ENCODE measurements around the gene POLR1G.

POLR1G gene, protein sequence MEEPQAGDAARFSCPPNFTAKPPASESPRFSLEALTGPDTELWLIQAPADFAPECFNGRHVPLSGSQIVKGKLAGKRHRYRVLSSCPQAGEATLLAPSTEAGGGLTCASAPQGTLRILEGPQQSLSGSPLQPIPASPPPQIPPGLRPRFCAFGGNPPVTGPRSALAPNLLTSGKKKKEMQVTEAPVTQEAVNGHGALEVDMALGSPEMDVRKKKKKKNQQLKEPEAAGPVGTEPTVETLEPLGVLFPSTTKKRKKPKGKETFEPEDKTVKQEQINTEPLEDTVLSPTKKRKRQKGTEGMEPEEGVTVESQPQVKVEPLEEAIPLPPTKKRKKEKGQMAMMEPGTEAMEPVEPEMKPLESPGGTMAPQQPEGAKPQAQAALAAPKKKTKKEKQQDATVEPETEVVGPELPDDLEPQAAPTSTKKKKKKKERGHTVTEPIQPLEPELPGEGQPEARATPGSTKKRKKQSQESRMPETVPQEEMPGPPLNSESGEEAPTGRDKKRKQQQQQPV

DNA sequence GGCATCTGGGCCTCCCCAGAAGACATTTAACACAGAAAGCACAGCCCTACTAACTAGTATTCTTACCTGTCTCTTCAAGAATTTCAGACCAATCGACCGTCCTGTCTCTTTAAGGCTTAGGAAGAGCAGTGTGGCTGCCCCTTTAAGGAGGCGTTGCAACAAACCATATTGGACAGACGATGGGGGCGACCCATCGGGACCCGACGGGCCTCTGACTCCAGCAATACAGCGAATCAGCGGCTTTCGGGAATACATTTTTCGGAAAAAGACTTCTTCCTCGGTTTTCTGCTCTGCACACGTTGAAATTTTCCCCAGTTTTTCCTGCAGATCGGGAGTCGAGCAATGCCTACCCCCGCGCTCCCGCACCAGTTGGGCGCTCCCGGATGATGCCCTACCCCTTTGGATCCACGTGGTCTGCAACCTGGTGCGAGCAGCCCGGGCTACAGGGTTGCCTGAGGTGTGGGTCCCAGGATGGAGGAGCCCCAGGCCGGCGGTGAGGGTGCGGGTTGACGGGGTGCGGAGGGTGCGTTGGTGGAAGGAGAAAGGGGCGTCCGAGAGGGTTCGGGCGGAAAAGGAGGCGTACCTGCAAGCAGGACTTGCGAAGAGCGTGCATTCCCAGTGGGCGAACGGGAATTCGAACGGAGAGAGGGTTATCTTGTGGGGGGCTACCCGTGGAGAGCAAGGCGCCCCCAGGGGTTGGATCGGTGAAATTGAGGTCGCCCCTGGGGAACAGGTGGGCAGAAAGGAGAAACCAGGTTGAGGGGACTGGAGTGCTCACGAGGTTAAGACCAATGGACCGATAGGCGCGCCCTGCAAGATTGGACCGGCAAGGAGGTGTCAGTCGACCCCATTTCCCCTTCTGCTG, at the start of gene POLR1G:
POLR1G (plus strand) TSS at position 419 of the 865 bp plus-strand sequence; CDS start at position 472, 53 bp downstream.
- peak; percentile 67 for DNase-seq

DNA sequence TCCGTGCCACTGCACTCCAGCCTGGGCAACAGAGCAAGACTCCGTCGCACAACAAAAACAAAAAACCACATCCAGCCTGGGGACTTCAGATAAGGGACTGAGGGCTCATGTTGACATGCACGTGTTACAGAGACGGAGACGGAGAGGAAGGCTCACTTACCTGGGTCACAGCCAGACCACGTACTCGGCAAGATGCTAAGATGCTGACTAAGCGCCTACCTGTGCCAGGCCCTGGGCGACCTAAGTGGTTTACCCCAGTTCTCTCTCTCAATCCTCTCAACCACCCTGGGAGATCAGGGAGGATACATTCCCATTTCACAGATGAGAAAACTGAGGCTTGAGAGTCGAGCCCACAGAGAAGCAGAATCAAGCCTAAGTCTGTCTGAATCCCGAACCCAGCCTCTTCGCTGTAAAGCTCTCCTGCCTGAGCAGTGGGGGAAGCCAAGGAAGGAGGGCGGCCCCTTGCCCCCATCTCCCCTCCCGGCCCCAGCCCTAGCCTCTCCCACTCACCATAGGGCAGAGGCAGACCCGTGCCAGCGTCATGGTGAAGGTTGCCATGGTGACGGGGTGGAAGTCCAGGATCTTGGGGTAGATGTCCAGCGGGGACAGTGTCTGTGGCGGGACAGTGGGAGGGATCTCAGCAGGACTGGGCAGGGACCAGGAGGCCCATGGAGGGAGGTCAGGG, 49.5 kb upstream of the POLR1G start:
- DNase-seq, result no peak

DNA sequence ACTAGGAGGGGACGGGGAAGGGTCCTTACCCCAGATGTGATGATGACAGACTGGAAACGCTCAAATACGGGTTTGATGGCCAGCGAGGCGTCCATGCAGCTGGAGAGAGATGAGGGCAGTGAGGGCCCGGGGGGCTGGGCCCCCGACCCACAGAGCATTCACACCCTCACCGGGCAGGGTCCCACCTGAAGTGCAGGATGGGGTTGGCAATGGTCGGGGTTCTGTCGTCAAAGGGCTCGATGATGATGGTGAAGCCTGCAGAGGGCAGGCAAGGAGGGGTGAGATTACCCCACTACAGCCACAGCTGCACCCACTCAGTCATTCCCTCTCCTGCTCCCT, 49.0 kb upstream of the POLR1G start:
- DNase-seq, result no peak

DNA sequence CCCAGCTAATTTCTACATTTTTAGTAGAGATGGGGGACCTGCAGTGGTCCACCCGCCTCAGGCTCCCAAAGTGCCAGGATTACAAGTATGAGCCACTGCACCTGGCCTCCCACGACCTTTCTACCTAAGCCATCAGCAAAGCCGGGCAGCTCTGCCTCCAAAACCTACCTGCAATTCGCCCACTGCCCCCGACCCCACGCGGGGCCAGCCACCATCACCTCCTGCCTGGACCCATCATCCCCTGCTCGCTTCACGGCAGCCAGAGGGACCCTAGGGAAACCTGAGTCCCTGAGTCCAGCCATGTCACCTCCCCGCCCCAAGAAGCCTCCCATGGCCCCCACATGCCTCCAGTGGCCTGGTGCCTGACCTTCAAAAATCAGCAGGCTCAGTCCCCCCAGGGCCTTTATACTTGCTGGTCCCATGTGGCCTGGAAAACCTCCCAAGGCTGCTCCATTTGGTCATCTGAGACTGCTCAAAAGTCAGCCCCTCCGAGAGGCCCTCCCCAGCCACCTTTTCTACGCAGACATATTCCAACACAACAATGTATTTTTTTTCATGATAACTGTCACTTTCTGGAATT, 48.1 kb upstream of the POLR1G start:
- no peak for DNase-seq

GRCh38 chr19:45361608-45362007, 44.8 kb upstream of the POLR1G start:
- DNase-seq, result no peak

- no peak for DNase-seq
Measured at GRCh38 chr19:45362291-45362690, 44.2 kb upstream of the POLR1G start.

DNA sequence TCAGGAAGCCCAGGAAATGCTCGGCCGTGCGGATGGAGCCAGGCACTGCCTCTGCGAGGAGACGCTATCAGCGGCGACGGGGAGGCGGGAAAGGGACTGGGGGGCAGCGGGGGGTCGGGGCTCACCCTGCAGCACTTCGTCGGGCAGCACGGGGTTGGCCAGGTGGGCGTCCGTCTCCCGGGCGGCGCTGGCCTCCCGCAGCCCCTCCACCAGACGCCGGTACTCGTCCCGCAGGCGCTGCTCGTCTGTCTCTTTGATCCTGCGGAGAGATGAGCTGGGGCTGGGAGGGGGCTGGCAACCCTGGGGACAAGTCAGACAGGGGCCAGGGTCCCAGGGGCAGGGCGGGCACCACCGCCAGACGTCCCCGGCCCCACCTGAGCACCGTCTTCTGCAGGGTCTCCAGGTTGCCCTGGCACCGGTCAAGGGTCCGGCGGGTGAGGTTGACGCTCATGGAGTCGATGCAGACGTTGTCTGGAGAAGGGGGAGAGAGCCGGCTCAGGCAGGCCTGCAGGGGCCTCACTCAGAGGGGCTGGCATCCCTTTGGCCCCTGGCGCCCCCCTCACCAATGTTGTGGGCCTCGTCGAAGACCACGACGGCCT, 42.5 kb upstream of the POLR1G start:
- DNase-seq, result no peak

- no peak for DNase-seq
Measured at GRCh38 chr19:45364696-45365095, 41.7 kb upstream of the POLR1G start.

- no peak for DNase-seq
Measured at GRCh38 chr19:45368127-45368526, 38.3 kb upstream of the POLR1G start.

- no peak for DNase-seq
Measured at GRCh38 chr19:45368737-45369340, 37.6 kb upstream of the POLR1G start.

DNA sequence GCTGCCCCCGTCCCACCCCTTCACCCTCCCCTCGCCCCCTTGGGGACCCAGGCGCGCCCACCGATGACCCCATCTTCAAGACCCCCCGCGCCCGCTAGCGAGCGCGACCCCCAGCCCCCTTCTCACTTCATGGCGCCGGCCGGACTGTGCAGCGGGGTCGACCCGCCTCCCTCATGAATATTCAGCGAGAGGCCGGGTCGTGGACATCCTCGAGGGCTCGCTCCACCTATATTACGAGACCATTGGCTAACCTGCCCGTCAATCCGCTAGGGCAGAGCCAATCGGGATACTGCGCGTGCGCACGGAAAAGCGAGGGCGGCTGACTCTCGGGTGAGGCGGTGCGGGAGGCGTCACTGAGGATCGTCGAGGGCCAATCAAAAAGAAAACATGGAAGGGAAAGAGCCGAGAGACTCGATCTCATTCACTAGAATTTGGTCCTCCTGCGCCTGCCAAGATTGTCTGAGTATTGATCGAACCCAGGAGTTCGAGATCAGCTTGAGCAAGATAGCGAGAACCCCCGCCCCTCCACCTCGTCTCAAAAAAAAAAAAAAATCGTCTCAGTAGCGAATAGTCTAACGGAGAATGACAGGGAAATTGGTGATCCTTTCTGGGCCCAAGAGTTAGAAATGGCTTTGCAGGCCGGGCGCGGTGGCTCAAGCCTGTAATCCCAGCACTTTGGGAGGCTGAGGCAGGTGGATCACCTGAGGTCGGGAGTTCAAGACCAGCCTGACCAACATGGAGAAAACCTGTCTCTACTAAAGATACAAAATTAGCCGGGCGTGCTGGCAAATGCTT, 35.8 kb upstream of the POLR1G start, which contains the start of gene ERCC2:
ERCC2 (minus strand) TSS at position 164 of the 795 bp plus-strand sequence; CDS start at position 131, 33 bp downstream.
- peak; percentile 95 for DNase-seq

DNA sequence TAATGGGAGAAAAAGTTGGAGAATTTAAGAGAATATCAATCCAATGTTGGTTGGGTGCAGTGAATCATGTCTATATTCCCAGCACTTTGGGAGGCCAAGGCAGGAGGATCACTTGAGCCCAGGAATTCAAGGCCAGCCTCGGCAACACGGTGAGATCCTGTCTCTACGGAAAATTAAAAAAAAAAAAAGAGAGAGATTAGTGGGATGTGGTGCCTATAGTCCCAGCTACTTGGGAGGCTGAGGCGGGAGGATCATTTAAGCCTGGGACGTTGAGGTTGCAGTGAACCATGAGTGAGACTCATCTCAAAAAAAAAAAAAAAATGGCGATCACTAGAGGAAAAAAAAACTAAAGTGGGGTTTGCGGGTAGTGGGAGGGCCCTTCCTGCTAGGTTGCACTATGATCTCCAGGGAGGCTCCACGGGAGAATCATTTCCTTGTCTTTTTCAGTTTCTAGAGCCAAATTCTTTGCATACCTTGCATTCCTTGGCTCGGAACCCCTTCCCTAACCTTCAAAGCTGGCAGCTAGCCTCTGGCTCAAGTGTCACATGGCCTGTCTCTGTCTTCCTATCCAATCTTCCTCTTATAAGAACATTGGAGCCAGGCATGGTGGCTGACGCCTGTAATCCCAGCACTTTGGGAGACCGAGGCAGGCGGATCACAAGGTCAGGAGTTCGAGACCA, 30.3 kb upstream of the POLR1G start:
- DNase-seq, result no peak

GRCh38 chr19:45380107-45380506, 26.3 kb upstream of the POLR1G start:
- DNase-seq, result no peak

DNA sequence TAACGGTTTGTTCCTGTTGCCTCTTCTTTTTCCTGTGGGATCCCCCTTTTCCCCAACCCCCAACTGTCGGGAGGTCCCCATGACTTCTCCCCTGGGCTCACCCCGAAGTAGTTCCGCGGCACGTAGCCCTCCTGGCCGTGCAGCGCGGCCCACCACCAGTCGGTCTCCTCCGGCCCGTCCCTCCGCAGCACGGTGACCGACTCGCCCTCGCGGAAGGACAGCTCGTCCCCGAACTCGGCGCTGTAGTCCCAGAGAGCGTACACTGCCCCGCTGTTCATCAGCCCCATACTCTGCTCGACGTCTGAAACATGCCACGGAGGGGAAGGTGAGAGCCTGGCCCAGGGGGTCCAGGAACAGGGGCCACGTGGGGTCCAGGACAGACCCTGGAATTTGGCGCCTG, 24.0 kb upstream of the POLR1G start:
- DNase-seq, result no peak

DNA sequence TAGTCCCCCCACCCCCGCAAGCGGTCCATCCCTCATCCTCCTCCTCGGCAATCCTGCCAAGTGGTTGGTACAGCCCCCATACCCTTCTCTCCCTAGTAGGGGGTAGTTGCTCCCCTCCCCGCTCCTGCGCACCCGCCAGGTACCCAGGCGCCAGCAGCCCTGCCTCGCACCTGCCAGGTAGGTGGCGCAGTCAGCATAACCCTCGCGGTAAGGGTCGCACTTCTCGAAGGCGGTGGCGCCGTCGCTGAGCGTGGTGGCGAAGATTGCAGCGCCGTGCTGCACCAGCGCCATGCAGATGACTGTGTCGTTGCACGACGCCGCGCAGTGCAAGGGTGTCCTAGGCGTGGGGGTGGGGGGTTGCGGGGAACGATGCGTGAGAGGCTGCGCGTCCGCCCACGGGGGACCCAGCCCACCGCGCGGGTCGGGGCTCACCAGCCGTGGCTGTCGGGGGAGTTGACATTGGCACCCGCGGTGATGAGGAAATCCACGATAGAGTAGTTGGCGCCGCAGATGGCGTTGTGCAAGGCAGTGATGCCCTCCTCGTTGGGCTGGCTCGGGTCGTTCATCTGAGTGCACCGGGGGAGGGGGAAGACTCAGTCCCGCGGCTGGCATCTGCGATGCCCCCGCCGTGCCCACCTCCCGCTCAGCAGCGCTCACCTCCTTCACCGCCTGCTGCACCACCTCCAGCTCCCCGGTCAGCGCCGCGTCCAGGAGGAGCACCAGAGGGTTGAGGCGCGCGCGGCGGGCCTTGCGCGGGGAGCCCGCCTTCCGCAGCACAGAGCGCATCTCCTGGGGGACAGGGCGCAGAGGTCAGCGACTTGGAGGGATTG, 20.8 kb upstream of the POLR1G start:
- DNase-seq, result no peak

DNA sequence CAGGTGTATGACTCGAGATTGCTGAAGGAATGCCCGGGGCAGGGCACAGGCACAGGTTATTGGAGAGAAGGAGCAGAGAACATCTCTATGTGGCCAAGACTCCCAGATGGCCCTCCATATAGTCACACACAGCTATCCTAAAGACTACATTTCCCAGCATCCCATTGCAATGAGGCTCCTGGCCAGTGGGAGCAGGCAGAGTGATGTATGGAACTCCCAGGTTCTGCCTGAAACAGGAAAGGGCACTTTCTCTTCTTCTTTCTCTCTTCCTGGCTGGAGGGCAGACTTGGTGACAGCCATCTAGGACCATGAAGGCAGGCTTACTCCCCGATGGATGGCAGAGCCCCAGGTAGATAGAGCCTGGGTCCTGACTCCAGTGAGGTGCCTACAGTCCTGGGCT, 15.1 kb upstream of the POLR1G start:
- no peak for DNase-seq

- DNase-seq, result no peak
Measured at GRCh38 chr19:45391871-45392665, 14.4 kb upstream of the POLR1G start.

GRCh38 chr19:45395821-45396617, 10.4 kb upstream of the POLR1G start:
- DNase-seq, result no peak
